Stimulated activated CD4-positive, alpha-beta T cell treated with anti-CD3 and anti-CD28 coated beads, Interleukin-12 subunit alpha, Interleukin-12 subunit beta, amount 100 ng/mL, for 4 hours (primary cell): Measurements from ENCODE around the gene BRD8.
"Not testable (repeated sequence)": the region's sequence is repeated elsewhere in the genome, so short reads cannot be mapped to it uniquely, and the experiment has no call there.

Source experiments
- DNase-seq: peaks from one replicate; pipeline ENCODE4 v3.0.0-alpha.2; 2020

BRD8 gene

GRCh38 chr5:138160706-138161105 lies 17.7 kb downstream of the BRD8 start:
- DNase-seq: no peak

GRCh38 chr5:138159666-138160065 lies 18.8 kb downstream of the BRD8 start:
- no peak for DNase-seq

- no peak for DNase-seq
Observed at GRCh38 chr5:138157626-138158025, 20.8 kb downstream of the BRD8 start.

- not testable (repeated sequence) for DNase-seq
Observed at GRCh38 chr5:138155977-138156376, 22.5 kb downstream of the BRD8 start.

- DNase-seq: no peak
Observed at GRCh38 chr5:138149530-138149929, 28.9 kb downstream of the BRD8 start.

- no peak for DNase-seq
Observed at GRCh38 chr5:138148811-138149210, 29.6 kb downstream of the BRD8 start.

- DNase-seq: not testable (repeated sequence)
Observed at GRCh38 chr5:138143578-138143977, 34.9 kb downstream of the BRD8 start.

- no peak for DNase-seq
Observed at GRCh38 chr5:138141734-138142133, 36.7 kb downstream of the BRD8 start.

GRCh38 chr5:138140268-138140667 lies 38.2 kb downstream of the BRD8 start:
- no peak for DNase-seq

GRCh38 chr5:138139781-138140090 lies 38.7 kb downstream of the BRD8 start:
- DNase-seq: no peak

GRCh38 chr5:138138949-138139780 lies 39.3 kb downstream of the BRD8 start, which contains the start of gene NME5:
Gene NME5, minus strand, starts transcription at chr5:138139428. Its CDS starts 648 bp downstream, at chr5:138138780.
- DNase-seq: no peak

GRCh38 chr5:138132543-138132942 lies 45.9 kb downstream of the BRD8 start:
- no peak for DNase-seq

GRCh38 chr5:138129347-138129746 lies 49.1 kb downstream of the BRD8 start:
- DNase-seq: no peak

- DNase-seq: no peak
Observed at GRCh38 chr5:138128334-138128733, 50.1 kb downstream of the BRD8 start.

GRCh38 chr5:138115254-138115653 lies 63.2 kb downstream of the BRD8 start:
- DNase-seq: no peak

GRCh38 chr5:138111937-138112336 lies 66.5 kb downstream of the BRD8 start:
- DNase-seq: no peak

- no peak for DNase-seq
Observed at GRCh38 chr5:138111181-138111580, 67.2 kb downstream of the BRD8 start.

- DNase-seq: no peak
Observed at GRCh38 chr5:138110266-138110963, 68.0 kb downstream of the BRD8 start.

- no peak for DNase-seq
Observed at GRCh38 chr5:138109463-138110265, 68.8 kb downstream of the BRD8 start.

GRCh38 chr5:138107213-138107612 lies 71.2 kb downstream of the BRD8 start:
- no peak for DNase-seq

- no peak for DNase-seq
Observed at GRCh38 chr5:138105709-138106108, 72.7 kb downstream of the BRD8 start.

- DNase-seq: no peak
Observed at GRCh38 chr5:138103319-138103637, 75.2 kb downstream of the BRD8 start.

- DNase-seq: no peak
Observed at GRCh38 chr5:138102454-138103318, 75.7 kb downstream of the BRD8 start.
